Breast epithelium (tissue), 3 donors: ENCODE measurements around the gene MECR.

Experiments
- POLR2AphosphoS5 ChIP-seq, 3 donors: sonication (generic); formaldehyde crosslinking; IDR thresholded peaks; one replicate each; pipeline ENCODE4 v1.6.1; 2017; ENCODE audit warnings: antibody characterized with exemption in 3 of 3
- TF ChIP-seq, protein P1 (sequence below), 3 donors: fragments of 450-650 bp; IDR thresholded peaks; one replicate each; pipeline ENCODE4 v1.5.1; 2016 to 2017; ENCODE audit warnings: antibody characterized with exemption in 3 of 3, mild to moderate bottlenecking in 3 of 3, moderate library complexity in 3 of 3

DNA sequence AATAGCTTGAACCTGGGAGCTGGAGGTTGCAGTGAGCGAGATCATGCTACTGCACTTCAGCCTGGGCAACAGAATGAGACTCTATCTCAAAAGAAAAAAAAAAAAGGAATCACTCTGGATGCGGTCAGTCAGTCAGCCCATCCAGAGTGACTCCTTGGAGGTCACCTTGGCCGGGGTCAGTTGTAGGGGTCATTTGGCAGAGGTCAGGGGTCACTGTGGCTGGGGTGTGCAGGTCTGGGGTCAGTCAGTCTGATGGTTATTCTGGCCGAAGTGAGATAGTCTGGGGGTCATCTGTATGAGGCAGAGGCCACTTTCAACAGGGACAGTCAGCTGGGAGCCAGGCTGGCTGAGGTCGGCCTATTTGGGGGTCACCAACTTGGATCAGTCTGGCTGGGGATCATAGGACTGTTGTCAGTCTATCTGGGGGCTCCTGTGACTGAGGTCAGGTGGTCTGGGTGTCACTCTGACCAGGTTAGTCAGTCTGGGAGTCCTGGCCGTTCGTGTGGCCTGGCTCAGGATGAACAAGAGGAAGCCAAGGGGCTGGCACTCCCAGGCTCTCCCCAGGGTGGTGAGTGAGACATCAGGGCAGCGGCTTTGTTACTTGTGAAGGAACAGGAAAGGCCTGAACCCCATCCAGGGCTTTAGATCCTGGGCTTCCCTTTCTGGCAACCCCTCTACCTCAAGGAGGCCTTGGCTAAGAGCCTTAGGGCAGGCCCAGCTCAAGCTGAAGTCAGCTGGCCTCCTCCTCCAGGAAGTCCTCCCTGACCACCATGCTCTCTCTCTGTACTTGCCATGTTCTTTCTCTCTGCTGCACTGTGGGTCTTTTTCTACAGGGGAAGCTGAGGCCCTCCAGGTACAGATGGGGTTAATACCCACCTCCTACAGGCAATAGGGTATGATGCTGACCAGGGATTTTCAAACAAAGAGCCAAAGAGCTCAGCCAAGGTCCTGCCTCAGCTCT, 20.7 kb upstream of the MECR start:
- TF ChIP-seq, protein P1, sequence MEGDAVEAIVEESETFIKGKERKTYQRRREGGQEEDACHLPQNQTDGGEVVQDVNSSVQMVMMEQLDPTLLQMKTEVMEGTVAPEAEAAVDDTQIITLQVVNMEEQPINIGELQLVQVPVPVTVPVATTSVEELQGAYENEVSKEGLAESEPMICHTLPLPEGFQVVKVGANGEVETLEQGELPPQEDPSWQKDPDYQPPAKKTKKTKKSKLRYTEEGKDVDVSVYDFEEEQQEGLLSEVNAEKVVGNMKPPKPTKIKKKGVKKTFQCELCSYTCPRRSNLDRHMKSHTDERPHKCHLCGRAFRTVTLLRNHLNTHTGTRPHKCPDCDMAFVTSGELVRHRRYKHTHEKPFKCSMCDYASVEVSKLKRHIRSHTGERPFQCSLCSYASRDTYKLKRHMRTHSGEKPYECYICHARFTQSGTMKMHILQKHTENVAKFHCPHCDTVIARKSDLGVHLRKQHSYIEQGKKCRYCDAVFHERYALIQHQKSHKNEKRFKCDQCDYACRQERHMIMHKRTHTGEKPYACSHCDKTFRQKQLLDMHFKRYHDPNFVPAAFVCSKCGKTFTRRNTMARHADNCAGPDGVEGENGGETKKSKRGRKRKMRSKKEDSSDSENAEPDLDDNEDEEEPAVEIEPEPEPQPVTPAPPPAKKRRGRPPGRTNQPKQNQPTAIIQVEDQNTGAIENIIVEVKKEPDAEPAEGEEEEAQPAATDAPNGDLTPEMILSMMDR (IDR thresholded peaks at IDR 0.05): no peak
- no peak for TF ChIP-seq POLR2AphosphoS5 (IDR thresholded peaks at IDR 0.05)
